ENCODE results near the gene ACTL6A.
"Not testable (repeated sequence)": the region's sequence is repeated elsewhere in the genome, so short reads cannot be mapped to it uniquely, and the experiment has no call there.

ACTL6A gene

DNA sequence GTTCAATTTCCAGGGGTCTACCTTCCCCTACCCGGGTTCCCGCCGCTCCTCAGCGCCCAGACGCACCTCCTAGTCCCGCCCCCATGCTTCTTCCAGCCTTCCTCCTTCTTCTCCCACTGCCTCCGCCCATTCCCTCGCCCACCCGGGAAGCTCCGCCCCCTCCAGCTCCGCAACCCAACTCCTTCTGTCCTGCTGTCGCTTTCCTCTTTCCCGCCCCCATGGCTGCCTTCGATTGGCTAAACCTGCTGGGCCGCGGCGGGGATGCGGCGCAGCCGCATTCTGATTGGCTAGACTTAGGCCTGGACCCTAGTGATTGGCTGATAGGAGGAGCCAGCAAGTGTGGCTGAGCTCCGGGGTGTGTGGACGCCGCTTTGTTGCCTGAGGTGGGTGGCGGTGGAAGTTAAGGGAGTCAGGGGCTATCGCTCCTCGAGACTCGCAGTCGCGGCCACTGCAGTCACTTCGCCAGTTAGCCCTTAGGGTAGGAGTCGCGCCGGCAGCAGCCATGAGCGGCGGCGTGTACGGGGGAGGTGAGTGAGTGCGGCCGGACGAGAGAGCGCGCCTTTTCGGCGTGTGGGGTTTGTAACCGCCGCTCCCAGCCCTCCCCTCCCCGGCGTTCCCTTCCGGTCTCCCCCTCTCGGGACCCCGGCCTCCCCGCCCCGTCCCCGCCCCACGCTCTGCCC is at the start of gene ACTL6A:
TSS of gene ACTL6A (plus strand) at position 336 of the 680 bp plus-strand sequence. CDS start at position 503, 167 bp downstream.
- peak; percentile 97 for DNase-seq

DNA sequence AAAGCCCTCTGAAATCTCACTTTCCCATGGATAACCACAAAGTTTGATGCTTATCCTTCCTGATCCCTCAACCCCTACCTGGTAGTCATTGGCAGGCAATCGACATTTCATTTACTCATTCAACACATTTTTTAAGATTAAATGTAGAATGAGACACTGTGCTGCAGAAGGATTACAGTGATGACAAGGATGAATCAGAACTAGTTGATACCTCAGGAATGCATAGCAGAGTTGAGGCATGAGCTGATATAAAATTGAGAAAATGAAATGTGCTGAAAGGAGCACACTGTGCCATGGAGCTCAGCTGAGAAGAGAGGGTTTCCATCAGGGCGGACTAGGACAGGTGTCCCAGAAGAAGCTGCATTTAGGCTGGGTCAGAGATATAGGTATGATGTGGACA is 48.9 kb upstream of the ACTL6A start:
- no peak for DNase-seq

DNA sequence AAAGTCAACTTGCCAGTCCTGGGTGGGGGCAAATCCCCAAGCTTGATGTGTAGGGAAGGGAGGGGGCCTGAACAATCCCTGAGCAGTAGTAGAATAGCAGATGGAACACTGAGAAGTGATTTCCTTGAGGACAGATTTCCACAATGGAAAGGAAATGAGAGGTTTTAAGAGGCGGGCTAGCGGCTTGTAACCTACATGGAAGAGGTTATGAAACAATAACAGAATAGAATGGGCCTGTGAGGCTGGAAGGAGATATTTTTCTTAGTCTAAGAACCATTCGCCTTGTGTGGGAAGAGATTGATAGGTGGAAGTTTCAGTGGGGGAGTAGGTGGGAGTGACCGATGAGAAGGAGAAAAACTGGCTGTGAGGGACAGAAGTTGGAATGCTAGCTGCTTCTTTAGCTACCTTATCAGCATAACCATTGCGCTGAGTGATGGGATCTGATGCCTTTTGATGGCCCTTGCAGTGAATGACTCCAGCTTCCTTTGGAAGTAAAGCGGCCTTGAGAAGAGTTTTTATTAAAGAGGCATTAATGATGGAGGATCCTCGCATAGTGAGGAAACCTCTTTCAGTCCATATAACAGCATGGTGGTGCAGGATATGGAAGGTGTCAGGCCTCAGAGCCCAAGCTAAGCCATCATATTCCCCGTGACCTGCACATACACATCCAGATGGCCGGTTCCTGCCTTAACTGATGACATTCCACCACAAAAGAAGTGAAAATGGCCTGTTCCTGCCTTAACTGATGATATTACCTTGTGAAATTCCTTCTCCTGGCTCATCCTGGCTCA is 46.1 kb upstream of the ACTL6A start:
- not testable (repeated sequence) for DNase-seq

DNA sequence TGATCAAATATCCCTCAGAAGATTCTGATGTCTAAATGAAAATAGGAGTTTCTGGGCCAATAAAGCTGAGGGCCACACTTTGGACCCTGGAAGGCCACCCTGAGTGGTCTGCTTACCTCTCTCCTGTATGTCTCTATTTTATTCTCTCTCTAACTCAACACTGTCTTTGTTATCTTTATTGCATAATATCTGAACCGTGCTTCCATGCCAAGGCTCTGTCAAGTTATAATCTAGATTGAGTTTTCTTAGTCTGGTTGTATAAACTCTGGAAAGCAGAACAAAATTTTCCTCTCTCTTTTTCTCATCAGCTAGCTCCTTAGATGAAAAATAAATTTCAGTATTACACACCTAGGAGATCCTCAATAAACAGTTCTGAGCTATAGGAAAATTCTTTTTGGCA is 36.2 kb upstream of the ACTL6A start:
- no peak for DNase-seq

DNA sequence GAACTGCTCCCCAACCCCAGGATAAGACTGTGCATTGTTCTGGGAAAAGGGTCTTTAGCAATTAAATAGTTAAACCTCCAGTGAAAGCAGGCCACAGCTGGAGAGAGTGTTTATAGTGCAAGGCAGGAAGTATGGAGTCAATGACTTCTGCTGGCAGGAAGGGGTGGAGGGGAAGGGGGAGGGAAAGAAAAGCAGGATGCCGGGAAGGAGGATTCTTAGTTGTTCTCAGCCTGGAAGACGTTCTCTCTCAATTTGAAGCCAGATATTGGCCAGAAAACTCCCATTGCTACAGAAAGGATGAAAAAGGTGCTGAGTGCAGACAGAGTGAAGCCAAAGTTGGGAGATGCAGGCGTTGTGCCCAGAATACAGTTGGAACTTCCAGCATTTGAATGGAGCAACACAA is 35.7 kb upstream of the ACTL6A start:
- DNase-seq, result peak; percentile 41

DNA sequence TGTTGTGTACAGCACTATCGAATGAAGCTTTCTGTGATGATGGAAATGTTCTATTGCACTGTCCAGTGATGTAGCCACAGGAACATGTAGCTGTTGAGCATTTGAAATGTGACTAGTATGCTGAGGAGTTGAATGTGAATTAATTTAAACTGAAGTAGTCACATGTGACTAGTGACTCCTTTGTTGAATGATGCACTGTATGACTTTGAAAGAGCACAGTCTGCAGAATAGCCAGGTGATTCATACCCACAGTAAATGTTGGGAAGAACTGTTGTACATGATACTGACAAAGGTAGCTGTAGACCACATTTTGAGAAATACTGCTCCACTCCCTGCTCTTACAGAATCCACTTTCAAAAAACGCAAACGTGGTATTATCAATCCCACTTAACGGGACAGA is 34.0 kb upstream of the ACTL6A start:
- DNase-seq, result no peak

DNA sequence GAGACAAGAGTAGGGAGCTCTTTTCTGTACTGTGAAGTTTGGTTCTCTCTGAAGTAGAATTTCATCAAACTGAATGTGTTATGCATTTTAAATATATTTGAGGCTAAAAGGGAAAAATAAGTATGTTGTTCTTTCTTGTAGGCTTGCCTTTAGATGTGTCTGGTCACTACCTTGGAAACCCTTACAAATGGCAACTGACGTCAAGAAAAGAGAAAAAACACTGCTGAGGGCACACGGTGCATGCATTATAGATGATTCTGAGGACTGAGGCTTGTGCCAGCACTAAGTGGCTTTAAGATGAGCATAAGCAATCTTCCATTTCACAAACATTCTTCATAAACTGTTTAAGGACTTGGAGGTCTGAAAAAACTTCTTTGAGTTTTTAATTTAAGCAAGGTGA is 31.1 kb upstream of the ACTL6A start:
- no peak for DNase-seq

DNA sequence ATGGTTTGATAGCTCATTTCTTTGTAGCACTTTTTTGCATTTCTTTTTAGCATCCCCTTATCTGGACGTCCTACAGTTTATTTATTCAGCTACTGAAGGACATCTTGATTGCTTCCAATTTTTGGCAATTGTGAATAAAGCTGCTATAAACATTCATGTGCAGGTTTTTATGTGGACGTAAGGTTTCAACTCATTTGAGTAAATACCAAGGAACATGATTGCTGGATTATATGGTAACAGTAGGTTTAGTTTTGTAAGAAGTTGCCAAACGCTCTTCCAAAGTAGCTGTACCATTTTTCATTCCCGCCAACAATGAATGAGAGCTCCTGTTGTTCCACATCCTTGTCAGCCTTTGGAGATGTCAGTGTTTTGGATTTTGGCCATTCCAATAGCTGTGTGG is 29.5 kb upstream of the ACTL6A start:
- DNase-seq, result no peak

DNA sequence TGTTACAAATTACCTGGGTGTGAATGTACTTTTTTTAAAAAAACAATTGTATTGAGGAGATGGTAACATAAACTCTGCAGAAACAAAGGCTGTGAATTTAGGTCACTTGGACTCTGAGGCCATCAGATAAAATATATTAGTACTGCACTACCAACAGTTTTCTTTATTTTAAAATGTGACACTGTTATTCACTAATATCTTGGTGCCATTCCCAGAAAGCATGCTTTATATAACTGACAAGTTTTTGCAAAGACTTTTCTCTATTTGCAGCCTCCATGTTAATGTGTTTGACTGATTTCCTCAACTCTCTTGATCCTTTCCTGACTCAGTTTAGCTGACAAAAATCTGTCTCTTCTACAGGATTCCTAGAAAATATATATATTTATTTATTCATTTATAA is 26.5 kb upstream of the ACTL6A start:
- DNase-seq, result no peak

DNA sequence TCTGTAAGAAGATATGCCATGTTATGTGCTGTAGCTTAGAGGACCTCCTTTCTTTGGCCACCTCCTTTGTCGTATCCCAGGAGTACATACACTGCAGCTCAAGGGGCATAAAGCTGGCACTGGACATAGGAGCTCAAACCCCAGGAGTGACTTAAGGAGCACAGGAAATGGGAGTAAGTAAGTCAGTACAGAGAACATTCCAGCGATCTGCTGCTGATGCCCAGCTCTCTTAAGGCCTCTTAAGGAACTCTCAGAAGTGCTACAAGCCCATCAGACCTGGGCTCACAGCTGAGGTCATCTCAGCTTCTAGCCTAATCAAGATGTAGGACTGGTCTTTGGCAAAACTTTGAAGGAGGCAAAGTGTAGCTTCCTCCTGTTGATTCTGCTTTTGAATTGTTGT is 21.6 kb upstream of the ACTL6A start:
- no peak for DNase-seq

DNA sequence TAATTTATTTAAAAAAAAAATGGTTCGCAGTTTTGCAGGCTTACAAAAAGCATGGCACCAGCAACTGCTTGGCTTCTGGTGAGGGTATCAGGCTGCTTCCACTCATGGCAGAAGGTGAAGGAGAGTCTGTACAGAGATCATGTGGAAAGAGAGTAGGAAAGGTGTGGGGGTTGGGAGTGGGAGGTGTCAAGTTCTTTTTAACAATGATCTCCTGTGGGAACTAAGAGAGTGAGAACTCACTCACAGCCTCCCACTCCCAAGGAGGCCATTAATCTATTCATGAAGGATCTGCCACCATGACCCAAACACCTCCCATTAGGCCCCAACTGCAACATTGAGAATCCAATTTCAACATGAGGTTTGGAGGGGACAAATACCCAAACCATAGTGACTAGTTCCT is 21.1 kb upstream of the ACTL6A start:
- no peak for DNase-seq

DNA sequence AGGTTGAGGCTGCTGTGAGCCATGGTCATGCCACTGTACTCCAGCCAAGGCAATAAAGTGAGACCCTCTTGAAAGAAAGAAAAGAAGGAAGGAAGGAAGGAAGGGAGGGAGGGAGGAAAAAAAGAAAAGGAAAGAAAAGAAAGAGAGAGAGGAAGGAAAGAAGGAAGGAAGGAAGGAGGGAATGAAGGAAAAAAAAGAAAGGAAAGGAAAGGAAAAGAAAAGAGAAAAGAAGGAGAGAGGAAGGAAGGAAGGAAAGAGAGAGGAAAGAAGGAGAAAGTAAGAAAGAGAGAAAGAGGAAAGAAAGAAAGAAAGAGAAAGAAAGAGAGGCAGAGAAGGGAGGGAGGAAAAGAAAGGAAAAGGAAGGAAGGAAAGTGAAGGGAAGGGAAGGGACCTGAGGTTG is 20.4 kb upstream of the ACTL6A start:
- DNase-seq, result no peak

DNA sequence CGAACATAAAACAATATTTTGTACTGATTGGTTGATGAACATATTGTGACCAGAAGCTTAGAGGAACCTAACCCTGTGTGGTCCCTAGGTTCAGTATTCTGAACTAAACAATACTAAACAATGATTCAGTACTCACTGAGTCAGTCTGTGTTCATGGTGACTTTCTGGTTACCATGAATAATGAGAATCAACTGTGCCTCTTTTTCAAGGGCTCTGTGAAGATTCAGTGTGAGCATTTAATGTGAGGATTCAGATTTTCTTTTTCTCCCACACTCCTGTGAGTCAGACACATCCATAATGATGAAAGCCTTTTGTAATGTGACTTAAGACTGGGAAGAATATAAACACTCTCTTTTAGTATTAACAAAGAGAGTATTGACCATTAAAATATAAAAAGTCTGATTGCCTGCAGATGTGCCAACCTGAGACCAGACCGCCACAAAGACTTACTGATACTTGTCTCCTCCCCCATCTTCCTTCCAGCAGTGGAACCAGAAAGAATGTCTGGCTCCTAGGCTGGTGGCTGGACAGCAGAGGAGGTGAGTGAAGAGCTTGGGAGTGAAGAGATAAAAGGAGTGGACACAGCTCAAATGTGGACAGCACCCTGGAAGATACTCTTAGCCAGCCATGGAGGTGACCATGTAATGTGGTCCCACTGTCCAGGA is 17.6 kb upstream of the ACTL6A start:
- DNase-seq, result no peak

DNA sequence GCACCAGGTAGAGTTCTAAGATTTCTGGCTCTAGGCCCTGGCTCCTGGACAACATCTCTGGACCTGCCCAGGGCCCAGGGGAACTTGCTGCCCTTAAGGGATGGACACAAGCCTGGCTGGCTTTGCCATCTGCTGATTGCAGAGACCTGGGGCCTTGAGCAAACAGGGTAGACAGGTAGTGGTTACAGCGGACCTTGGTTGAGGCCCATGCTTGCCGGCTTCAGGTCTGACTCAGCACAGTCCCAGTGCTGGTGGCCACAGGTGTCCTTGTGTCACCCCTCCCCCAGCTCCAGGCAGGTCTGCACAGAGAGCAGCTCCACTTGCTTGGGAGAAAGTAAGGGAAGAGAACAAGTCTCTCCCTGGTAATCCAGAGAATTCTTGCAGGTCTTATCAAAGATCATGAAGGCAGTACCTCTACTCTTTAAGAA is 15.9 kb upstream of the ACTL6A start:
- DNase-seq, result no peak

DNA sequence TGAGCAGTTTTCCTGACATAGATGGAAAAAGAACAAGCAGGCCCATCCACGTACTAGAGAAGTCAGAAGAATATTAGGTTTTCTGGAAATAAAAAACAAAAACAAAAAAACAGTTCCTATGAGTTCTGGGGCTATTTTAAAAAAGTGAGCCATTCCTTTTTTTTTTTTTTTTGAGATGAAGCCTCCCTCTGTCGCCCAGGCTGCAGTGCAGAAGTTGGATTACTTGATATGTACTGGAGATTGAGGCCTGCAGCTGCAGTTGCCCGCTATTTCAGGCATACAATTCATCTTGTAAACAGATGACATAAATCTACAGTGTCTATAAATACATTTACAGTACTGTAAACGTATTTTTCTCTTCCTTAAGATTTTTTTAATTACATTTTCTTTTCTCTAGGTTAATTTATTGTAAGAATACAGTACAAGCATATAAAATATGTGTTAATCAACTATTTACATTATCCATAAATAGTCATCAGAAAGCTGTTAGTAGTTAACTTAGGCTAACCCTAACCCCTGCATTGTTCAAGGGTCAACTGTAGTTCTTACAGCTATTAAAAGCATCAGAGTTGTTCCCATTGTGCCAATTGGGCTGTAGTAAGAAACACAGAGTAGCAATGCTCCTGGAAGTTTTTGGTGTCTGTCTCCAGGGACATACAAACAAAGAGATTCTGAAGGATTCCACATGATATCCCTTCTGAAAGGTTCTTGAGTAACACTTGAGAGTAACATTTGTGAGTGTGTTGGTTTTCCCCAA is 11.2 kb upstream of the ACTL6A start:
- no peak for DNase-seq

DNA sequence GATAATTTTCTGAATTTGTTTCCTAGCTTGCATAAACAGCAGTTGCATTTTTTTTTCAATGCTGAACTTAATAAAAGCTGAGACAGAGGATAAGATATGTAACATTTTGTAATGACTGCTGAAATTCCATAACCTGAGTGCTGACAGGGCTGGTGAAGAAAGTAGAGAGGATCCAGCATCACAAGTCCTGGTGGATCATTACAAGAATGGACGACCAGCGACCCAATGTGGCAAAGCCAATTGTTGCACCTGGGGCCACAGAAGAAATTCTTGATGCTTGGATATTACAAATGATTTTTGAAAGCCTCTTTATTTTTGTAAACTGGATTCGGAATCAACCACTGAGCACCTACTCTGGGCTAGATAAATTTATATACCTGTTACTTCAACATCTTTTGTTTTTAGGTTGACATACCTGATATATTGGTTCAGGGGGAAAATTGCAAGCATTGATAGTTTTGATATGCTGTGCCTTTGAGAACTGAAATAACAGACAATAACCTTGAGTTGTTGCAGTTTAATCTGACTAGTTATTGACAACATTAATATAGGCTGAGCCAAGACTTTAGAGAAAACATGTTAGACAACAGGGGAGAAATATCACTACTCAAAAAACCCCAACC is 3.9 kb upstream of the ACTL6A start:
- DNase-seq, result peak; percentile 7

DNA sequence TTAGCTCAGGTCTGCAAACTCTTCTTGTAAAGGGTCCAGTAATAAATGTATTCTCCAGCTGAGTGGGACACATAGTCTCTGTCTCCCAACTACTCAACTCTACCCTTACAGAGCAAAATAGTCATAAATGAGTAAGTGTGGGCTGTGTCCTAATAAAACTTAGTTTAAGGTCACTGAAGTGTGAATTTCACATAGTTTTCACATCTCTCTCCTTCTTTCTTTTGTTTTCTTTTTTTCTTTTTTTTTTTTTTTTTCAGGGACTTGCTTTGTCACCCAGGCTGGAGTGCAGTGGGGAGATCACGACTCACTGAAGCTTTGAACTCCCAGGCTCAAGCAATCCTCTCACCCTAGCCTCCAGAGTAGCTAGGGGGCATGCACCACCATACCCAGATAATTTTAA is 1.9 kb upstream of the ACTL6A start:
- DNase-seq, result no peak

DNA sequence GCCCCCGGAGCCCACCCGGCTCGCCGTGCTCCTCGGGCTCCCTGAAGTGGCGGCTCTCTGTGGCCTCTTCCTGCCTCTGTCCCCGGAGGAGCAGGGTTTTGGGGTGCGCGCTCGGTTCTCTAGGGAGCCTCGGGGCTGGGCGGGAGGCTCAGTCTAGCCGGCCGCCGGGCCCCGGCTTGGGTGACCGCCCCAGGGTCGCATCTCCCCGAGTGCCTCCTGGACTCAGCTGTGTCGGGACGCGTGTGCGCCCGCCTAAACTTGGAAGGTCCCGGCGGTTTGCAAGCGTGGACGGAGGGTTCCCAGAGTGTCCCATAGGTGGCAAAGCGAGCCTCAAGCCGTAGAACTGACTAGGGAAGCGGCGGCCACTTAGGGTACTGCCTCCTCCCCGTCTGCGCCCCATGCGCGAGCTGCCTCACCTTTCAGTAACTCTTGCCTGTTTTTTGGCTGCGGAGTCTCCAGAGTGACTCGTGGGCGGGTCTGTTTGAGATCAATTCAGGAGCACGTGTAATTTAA is 601 bp downstream of the ACTL6A start:
- DNase-seq, result peak; percentile 3

DNA sequence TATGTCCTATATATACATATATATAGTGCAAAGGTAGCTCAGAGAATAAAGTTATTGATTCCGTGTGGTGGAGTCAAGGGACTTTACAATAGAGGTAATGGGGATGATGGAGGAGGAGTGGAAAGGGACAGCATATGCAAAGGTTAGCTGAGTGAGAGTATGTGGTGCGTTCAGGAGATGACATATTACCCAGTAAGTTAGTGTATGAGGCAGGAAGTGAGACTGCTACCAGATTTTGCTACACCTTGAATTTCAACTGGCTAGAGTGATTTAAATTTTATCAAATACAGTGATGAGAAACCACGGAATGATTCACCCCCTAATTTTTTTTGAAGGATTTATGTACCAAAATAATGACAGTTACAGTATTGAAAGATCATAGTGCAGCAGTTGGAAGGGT is 2.8 kb downstream of the ACTL6A start:
- DNase-seq, result no peak

DNA sequence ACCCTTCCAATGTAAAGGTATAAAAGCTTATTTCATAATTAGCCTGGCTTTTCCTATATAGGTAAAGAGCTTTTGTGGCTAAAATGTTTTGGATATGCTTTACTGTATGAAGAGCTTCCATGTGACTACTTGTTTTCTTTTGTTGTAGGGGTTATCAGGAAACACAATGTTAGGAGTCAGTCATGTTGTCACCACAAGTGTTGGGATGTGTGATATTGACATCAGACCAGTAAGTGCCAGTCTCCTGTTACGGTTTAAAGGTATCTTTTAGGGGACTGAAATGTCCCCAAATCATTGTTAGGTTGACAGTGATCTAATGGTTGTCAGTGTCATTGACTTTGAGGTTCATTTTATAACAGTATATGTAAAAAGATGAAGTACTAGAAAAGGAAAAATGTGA is 18.3 kb downstream of the ACTL6A start:
- no peak for DNase-seq

DNA sequence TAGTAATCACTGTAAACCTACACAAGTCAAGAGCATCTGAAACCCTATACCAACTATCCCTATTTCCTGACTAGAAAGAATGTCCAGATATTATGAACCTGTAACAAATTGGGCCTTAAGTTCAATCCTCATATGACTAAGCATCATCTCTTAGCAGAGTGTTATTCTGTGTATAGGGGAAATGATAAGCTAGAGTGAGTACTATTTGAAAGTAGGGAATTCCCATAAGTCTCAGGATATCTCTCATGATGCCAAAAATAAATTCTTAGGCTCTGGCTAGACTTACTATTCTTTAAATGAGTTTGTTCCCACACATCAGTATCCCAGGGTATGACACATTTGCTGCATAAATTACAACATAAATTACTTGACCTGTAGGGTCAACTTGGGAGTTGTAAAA is 26.4 kb downstream of the ACTL6A start:
- no peak for DNase-seq

DNA sequence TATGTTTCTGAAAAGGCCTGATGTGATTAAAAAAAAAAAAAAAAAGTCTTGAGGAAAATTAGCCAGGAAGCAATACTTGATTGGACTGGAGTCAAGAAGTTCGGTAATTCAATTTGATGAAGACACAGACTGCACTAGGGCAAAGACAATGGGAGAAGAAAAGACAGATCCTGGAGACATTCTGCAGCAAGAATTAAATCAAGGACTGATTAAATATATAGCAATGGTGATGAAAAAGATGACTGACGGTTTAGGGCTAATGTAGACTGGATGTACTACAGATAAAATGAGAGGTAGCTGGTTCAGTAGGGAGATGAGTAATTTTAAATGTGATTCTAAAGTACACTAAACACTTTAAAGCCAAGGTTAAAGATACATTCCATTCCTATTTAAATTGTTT is 27.9 kb downstream of the ACTL6A start:
- no peak for DNase-seq

DNA sequence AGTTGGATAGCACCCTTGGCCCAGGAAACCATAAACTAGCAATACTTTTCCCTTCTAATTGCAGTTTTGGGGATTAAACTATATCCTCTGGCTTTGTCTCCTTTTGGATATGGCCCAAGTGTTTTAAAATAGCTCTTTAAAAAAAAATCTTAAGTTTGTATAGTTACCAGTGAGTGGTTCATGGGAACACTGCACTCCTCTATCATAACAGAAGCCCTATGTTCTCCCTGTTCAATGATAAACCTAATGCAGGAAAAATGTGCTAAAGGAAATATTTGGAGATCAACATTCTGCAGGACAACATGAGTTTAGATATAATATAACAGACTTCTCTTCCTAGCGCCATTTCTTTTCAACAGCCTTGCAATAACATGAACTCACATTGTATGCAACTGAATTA is 28.6 kb downstream of the ACTL6A start:
- no peak for DNase-seq

All from SHP77 treated with DMSO at 0.1 percent for 48 hours (cell line).